Ectodermal cell (in vitro differentiated cells): ENCODE measurements around the gene KIF6.
"Not testable (repeated sequence)": the region's sequence is repeated elsewhere in the genome, so short reads cannot be mapped to it uniquely, and the experiment has no call there.

Experiments used
- H3K27ac ChIP-seq: 2 replicates; pipeline ENCODE4 v1.7.0; 2013; ENCODE audit warnings: mild to moderate bottlenecking, low read depth, low read length; ENCODE audit not compliant: insufficient read depth, poor library complexity, severe bottlenecking
- H3K27me3 ChIP-seq: 2 replicates; pipeline ENCODE4 v1.7.0; 2013; ENCODE audit warnings: mild to moderate bottlenecking, low read length; ENCODE audit not compliant: insufficient read depth, control insufficient read depth, poor library complexity, severe bottlenecking
- H3K36me3 ChIP-seq: one replicate; pipeline ENCODE4 v1.7.0; 2013; ENCODE audit warnings: low read length; ENCODE audit not compliant: control insufficient read depth, insufficient read depth
- H3K4me1 ChIP-seq: one replicate; pipeline ENCODE4 v1.7.0; 2013; ENCODE audit warnings: low read length; ENCODE audit not compliant: control insufficient read depth, insufficient read depth
- H3K4me3 ChIP-seq: 2 replicates; pipeline ENCODE4 v1.7.0; 2013; ENCODE audit warnings: low read depth, low read length, control low read depth; ENCODE audit not compliant: insufficient read depth
- H3K9me3 ChIP-seq: 2 replicates; pipeline ENCODE4 v1.7.0; 2013; ENCODE audit warnings: mild to moderate bottlenecking, low read length, moderate library complexity; ENCODE audit not compliant: control insufficient read depth
- WGBS, 2 experiments: methylation state at CpG; one replicate each; pipeline ENCODE4 v1.1.7; 2013; ENCODE audit warnings: missing lambda C conversion rate in 2 of 2; 5-methylcytosine and 5-hydroxymethylcytosine counted together

KIF6 gene

GRCh38 chr6:39723350-39723749, 1.9 kb downstream of the KIF6 start:
- H3K4me1 ChIP-seq: not testable (repeated sequence)

GRCh38 chr6:39714802-39715201, 10.4 kb downstream of the KIF6 start:
- H3K4me1 ChIP-seq: no peaks in the 10 kb centered on the region
- H3K36me3 ChIP-seq: no peaks in the 10 kb centered on the region
- no peaks in the 10 kb centered on the region for H3K27me3 ChIP-seq
- no peak overlapping the region for H3K27ac ChIP-seq
- H3K4me3 ChIP-seq: no peak overlapping the region
- H3K9me3 ChIP-seq: no peaks in the 10 kb centered on the region

More at GRCh38 chr6:39723350-39723749, 1.9 kb downstream of the KIF6 start:
- not testable (repeated sequence) for H3K36me3 ChIP-seq, H3K4me3 ChIP-seq, H3K9me3 ChIP-seq, H3K27ac ChIP-seq, H3K27me3 ChIP-seq
- 91 to 96% methylated on average over 4 of the region's 4 CpGs for WGBS, 2 experiments

GRCh38 chr6:39707962-39708683, 17.1 kb downstream of the KIF6 start:
- Histone ChIP-seq H3K4me1 (no peaks in the 10 kb centered on the region), H3K27me3 (no peaks in the 10 kb centered on the region), H3K9me3 (no peaks in the 10 kb centered on the region), H3K4me3 (no peak overlapping the region), H3K27ac (no peak overlapping the region), H3K36me3 (no peaks in the 10 kb centered on the region)
- WGBS, 2 experiments: 55 to 60% methylated on average over 1 to 2 of the region's 2 CpGs

DNA sequence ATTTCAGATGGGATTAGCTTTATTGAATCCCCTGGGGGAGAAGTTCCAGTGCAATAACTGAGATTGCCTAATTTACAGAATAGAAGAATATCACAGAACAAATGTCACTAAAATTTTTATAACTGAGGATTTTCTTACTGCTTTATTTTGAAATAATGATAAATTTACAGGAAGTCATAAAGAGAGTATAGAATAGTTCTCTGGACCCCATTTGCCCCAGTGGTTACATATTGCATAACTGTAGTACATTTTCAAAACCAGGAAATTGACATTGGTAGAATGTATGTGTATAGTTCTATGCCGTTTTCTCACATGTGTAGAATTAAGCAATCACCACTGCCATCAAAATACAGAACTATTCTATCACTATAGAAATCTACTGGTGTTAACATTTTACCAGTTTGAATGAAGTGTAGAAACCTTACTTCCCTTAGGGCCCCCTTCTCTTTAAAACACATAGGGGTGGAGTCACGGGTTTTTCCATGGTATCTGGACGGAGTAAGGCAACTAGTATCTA, 18.3 kb downstream of the KIF6 start:
- H3K36me3 ChIP-seq: no peaks in the 10 kb centered on the region
- H3K4me3 ChIP-seq: no peak overlapping the region
- WGBS, 2 experiments: 93 to 96% methylated on average over 2 of the region's 3 CpGs
- H3K27me3 ChIP-seq: no peaks in the 10 kb centered on the region
- H3K4me1 ChIP-seq: no peaks in the 10 kb centered on the region
- H3K9me3 ChIP-seq: no peaks in the 10 kb centered on the region
- no peak overlapping the region for H3K27ac ChIP-seq

DNA sequence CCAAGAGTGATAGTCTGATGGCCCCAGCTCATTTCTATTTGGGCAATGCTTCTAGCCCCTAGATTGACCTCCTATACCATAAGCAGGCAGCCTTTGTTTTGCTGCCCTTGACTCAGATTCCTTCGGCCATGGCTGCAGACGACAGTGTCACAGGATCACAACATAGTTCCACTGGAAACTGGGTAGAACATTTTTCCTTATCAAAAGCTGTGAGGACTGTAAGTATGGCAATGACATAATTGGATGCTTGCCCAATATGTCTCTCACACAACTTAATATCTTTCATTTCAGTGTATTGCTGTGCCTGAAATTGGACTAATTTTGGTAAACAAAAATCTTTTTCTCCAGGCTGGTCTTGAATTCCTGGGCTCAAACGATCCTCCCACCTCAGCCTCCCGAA, 22.9 kb downstream of the KIF6 start:
- Histone ChIP-seq H3K27me3 (no peaks in the 10 kb centered on the region), H3K4me3 (no peak overlapping the region), H3K27ac (no peak overlapping the region), H3K9me3 (no peaks in the 10 kb centered on the region), H3K36me3 (no peaks in the 10 kb centered on the region), H3K4me1 (no peaks in the 10 kb centered on the region)
- 91 to 93% methylated on average over 4 of the region's 4 CpGs for WGBS, 2 experiments

GRCh38 chr6:39700362-39700761, 24.8 kb downstream of the KIF6 start:
- H3K27me3 ChIP-seq: no peaks in the 10 kb centered on the region
- no CpG with 5 or more reads among the region's 1 CpG for WGBS, 2 experiments
- no peaks in the 10 kb centered on the region for H3K36me3 ChIP-seq
- no peak overlapping the region for H3K27ac ChIP-seq
- no peaks in the 10 kb centered on the region for H3K9me3 ChIP-seq
- no peaks in the 10 kb centered on the region for H3K4me1 ChIP-seq
- no peak overlapping the region for H3K4me3 ChIP-seq

DNA sequence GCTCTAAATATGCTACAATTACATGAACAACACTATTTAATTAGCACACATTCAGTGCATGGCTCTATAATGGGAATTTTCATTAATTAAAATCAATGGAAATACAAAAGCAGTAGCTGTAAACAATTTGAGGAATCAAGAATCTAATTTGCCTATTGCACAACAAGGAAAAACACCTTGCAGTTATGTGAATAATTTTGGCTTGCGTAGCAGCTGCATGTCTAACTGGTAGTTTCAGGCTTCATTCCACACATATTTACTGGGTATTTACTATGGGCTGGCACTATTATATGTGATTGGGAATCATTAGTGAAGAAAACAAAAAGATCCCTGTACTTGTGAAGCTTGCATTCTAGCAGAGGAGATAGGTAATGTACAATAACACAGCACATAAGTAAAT, 26.4 kb downstream of the KIF6 start:
- H3K4me1 ChIP-seq: no peaks in the 10 kb centered on the region
- no peak overlapping the region for H3K27ac ChIP-seq
- 92 to 100% methylated on average over 1 of the region's 1 CpG for WGBS, 2 experiments
- H3K9me3 ChIP-seq: no peaks in the 10 kb centered on the region
- H3K27me3 ChIP-seq: no peaks in the 10 kb centered on the region
- H3K4me3 ChIP-seq: no peak overlapping the region
- H3K36me3 ChIP-seq: no peaks in the 10 kb centered on the region

GRCh38 chr6:39696986-39697788, 28.0 kb downstream of the KIF6 start:
- Histone ChIP-seq H3K4me1 (no peaks in the 10 kb centered on the region), H3K9me3 (no peaks in the 10 kb centered on the region), H3K4me3 (no peak overlapping the region), H3K27me3 (no peaks in the 10 kb centered on the region), H3K36me3 (no peaks in the 10 kb centered on the region), H3K27ac (no peak overlapping the region)
- 91 to 96% methylated on average over 3 to 4 of the region's 4 CpGs for WGBS, 2 experiments

- Histone ChIP-seq H3K27me3 (no peaks in the 10 kb centered on the region), H3K9me3 (no peaks in the 10 kb centered on the region), H3K4me3 (no peak overlapping the region), H3K36me3 (no peaks in the 10 kb centered on the region), H3K4me1 (no peaks in the 10 kb centered on the region), H3K27ac (no peak overlapping the region)
Observed at GRCh38 chr6:39695447-39695846, 29.8 kb downstream of the KIF6 start.

DNA sequence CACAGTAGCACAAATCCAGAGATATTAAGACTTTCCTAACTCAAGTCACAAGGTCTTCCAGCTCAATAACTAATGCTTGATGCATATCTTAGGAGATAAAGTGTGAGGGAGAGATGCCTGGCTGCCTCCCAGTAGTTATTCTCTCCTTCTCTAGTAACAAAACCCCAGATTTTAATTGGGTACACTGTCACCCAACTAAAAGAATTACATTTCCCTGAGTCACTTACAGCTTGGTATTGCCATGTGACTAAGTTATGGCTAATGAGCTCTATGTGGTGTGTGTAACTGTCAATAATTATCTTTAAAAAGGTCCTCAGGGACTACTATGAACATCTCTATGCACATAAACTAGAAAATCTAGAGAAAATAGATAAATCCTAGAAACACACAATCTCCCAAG, 32.0 kb downstream of the KIF6 start:
- Histone ChIP-seq H3K27ac (no peak overlapping the region), H3K9me3 (no peaks in the 10 kb centered on the region), H3K36me3 (no peaks in the 10 kb centered on the region), H3K4me1 (no peaks in the 10 kb centered on the region), H3K27me3 (no peaks in the 10 kb centered on the region), H3K4me3 (no peak overlapping the region)
